WTC11 (cell line): ENCODE results near the gene SYNCRIP.

Experiments used
- CREB1 ChIP-seq: sonication (generic); formaldehyde crosslinking; IDR thresholded peaks from 2 replicates; pipeline ENCODE4 v1.8.0; 2023; ENCODE audit warnings: mild to moderate bottlenecking, missing genetic modification reagents
- CREM ChIP-seq: sonication (generic); formaldehyde crosslinking; IDR thresholded peaks from 2 replicates; pipeline ENCODE4 v1.8.1; 2022; ENCODE audit warnings: mild to moderate bottlenecking, missing genetic modification reagents, moderate library complexity
- MLX ChIP-seq: sonication (generic); formaldehyde crosslinking; IDR thresholded peaks from 2 replicates; pipeline ENCODE4 v1.8.1; 2023; ENCODE audit warnings: mild to moderate bottlenecking, missing genetic modification reagents, moderate library complexity
- TCF7 ChIP-seq: sonication (generic); formaldehyde crosslinking; IDR thresholded peaks from 2 replicates; pipeline ENCODE4 v1.8.0; 2022; ENCODE audit warnings: mild to moderate bottlenecking, low read depth, missing genetic modification reagents, moderate library complexity
- USF2 ChIP-seq: sonication (generic); formaldehyde crosslinking; IDR thresholded peaks from 2 replicates; pipeline ENCODE4 v1.8.1; 2023; ENCODE audit warnings: mild to moderate bottlenecking, missing genetic modification reagents, moderate library complexity
- TF ChIP-seq, protein P1 (sequence below): fragments of 200-600 bp; IDR thresholded peaks from 2 replicates; pipeline ENCODE4 v1.8.0; 2022; ENCODE audit warnings: antibody characterized with exemption
- TF ChIP-seq, protein P2 (sequence below): sonication (generic); formaldehyde crosslinking; IDR thresholded peaks from 2 replicates; pipeline ENCODE4 v1.8.1; 2022; ENCODE audit warnings: low read depth, missing genetic modification reagents, borderline replicate concordance

DNA sequence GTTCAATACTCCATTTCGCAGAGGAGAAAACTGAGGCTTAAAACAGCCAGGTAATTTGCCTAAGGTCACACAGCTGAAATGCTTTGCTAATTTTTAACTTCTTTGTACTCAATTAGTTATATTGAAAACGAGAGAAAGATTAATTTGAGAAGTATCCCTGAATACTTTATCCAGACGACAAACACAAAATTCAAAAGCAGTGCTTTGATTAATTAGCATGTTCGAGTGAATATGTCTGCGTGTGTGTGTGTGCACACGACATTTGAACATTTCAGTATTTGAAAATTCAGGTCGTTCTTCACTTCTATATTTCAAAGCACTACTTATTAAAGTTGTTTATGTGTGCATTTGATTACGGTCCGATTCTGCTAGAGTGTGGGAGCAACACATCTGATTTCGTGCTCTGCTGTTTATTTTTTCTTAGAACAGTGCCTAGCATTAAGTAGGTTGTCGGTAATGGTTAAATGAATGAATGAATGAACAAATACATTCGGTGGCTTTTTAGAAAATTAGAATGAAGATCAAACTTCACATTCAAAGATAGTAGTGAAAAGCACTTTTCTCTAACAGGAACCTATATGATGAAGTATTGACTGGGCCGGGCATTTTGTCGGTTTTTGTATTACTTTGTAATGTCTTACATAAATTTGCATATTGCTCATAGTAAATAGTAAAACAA lies 36.9 kb upstream of the SYNCRIP start:
- TF ChIP-seq, protein P1, sequence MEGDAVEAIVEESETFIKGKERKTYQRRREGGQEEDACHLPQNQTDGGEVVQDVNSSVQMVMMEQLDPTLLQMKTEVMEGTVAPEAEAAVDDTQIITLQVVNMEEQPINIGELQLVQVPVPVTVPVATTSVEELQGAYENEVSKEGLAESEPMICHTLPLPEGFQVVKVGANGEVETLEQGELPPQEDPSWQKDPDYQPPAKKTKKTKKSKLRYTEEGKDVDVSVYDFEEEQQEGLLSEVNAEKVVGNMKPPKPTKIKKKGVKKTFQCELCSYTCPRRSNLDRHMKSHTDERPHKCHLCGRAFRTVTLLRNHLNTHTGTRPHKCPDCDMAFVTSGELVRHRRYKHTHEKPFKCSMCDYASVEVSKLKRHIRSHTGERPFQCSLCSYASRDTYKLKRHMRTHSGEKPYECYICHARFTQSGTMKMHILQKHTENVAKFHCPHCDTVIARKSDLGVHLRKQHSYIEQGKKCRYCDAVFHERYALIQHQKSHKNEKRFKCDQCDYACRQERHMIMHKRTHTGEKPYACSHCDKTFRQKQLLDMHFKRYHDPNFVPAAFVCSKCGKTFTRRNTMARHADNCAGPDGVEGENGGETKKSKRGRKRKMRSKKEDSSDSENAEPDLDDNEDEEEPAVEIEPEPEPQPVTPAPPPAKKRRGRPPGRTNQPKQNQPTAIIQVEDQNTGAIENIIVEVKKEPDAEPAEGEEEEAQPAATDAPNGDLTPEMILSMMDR: no peak
- TF ChIP-seq USF2 (CRISPR knock-in tag): no peak
- TF ChIP-seq TCF7: no peak
- TF ChIP-seq MLX: no peak
- no peak for TF ChIP-seq CREB1 (CRISPR knock-in tag)
- no peak for TF ChIP-seq CREM (CRISPR knock-in tag)
- TF ChIP-seq, protein P2, sequence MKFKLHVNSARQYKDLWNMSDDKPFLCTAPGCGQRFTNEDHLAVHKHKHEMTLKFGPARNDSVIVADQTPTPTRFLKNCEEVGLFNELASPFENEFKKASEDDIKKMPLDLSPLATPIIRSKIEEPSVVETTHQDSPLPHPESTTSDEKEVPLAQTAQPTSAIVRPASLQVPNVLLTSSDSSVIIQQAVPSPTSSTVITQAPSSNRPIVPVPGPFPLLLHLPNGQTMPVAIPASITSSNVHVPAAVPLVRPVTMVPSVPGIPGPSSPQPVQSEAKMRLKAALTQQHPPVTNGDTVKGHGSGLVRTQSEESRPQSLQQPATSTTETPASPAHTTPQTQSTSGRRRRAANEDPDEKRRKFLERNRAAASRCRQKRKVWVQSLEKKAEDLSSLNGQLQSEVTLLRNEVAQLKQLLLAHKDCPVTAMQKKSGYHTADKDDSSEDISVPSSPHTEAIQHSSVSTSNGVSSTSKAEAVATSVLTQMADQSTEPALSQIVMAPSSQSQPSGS (CRISPR knock-in tag): no peak
